OCI-LY1 (cell line): ENCODE measurements around the gene ANKRD10.

ENCODE experiments used
- H2AFZ ChIP-seq: fragments of 200-600 bp; sonication (generic), shearing (Covaris generic); 2 replicates; pipeline ENCODE4 v1.6.0; 2014; ENCODE audit warnings: antibody characterized with exemption, mild to moderate bottlenecking, low read length
- H3F3A ChIP-seq: fragments of 200-600 bp; sonication (generic), shearing (Covaris generic); 2 replicates; pipeline ENCODE4 v1.6.0; 2014; ENCODE audit warnings: mild to moderate bottlenecking, antibody characterized with exemption, low read length, moderate library complexity; ENCODE audit not compliant: insufficient read depth
- H3K27ac ChIP-seq: fragments of 200-600 bp; sonication (generic); 2 replicates; pipeline ENCODE4 v1.5.1; 2014; ENCODE audit warnings: low read length, mixed run types, mild to moderate bottlenecking, low read depth; ENCODE audit not compliant: poor library complexity, severe bottlenecking
- H3K27me3 ChIP-seq: fragments of 200-600 bp; sonication (generic); 2 replicates; pipeline ENCODE4 v1.6.0; 2014; ENCODE audit warnings: antibody characterized with exemption, mild to moderate bottlenecking, low read length, moderate library complexity; ENCODE audit not compliant: insufficient read depth
- H3K36me3 ChIP-seq: fragments of 200-600 bp; sonication (generic); 2 replicates; pipeline ENCODE4 v1.6.1; 2014; ENCODE audit warnings: mild to moderate bottlenecking, antibody characterized with exemption, low read length, moderate library complexity, mixed read lengths; ENCODE audit not compliant: insufficient read depth
- H3K4me1 ChIP-seq: fragments of 200-600 bp; sonication (generic); 2 replicates; pipeline ENCODE4 v1.5.1; 2014; ENCODE audit warnings: mild to moderate bottlenecking, low read length, moderate library complexity; ENCODE audit not compliant: insufficient read depth, severe bottlenecking
- H3K4me2 ChIP-seq: fragments of 200-600 bp; sonication (generic), shearing (Covaris generic); 2 replicates; pipeline ENCODE4 v1.6.1; 2014; ENCODE audit warnings: low read length
- H3K4me3 ChIP-seq: fragments of 200-600 bp; sonication (generic); 2 replicates; pipeline ENCODE4 v1.5.1; 2014; ENCODE audit warnings: low read length, low read depth, mild to moderate bottlenecking, mixed read lengths; ENCODE audit not compliant: poor library complexity, severe bottlenecking
- H3K79me2 ChIP-seq: fragments of 200-600 bp; shearing (Covaris generic); 2 replicates; pipeline ENCODE4 v1.6.1; 2016; ENCODE audit warnings: mixed run types, low read length, mixed read lengths; ENCODE audit not compliant: insufficient read depth
- H3K9ac ChIP-seq: fragments of 200-600 bp; sonication (generic), shearing (Covaris generic); 2 replicates; pipeline ENCODE4 v1.6.1; 2014; ENCODE audit warnings: mild to moderate bottlenecking, low read length, mixed read lengths
- H3K9me2 ChIP-seq: fragments of 200-600 bp; sonication (generic), shearing (Covaris generic); 2 replicates; pipeline ENCODE4 v1.6.1; 2014; ENCODE audit warnings: low read depth, mild to moderate bottlenecking, low read length, mixed read lengths
- H3K9me3 ChIP-seq: fragments of 200-600 bp; shearing (Covaris generic); 2 replicates; pipeline ENCODE4 v1.6.1; 2014; ENCODE audit warnings: low read length, mixed read lengths
- H4K20me1 ChIP-seq: fragments of 200-600 bp; sonication (generic), shearing (Covaris generic); 2 replicates; pipeline ENCODE4 v1.6.0; 2016; ENCODE audit warnings: mild to moderate bottlenecking, low read length; ENCODE audit not compliant: insufficient read depth
- EZH2 ChIP-seq: fragments of 200-600 bp; sonication (generic), shearing (Covaris generic); IDR thresholded peaks from 2 replicates; pipeline ENCODE4 v1.8.0; 2017; ENCODE audit warnings: borderline replicate concordance, mixed run types, mild to moderate bottlenecking, antibody characterized with exemption, low read length, moderate library complexity, mixed read lengths
- TF ChIP-seq, protein P1 (sequence below): fragments of 200-600 bp; sonication (generic), shearing (Covaris generic); IDR thresholded peaks from 2 replicates; pipeline ENCODE4 v1.5.1; 2017; ENCODE audit warnings: mild to moderate bottlenecking, antibody characterized with exemption, low read length, moderate library complexity, mixed read lengths

Gene ANKRD10

DNA sequence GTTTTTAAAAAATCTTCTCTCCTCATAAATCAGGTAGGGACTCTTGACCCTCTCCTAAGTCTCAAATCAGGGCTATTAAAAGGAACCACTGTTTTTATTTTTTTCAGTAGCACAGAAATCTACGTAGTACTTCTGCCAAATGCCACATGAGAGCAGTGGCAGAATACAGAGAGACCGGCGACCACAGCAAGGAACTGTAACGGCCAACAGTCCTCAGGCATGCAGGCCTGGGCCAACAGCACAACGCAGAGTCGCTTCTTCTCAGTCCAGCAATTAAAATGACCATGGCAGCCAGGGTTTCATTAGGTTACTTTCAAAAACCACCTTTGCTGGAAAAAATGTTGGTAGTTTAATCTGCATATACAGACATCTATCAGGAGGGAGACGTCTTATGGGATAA lies 34.2 kb downstream of the ANKRD10 start:
- no peak overlapping the region for H3K4me3 ChIP-seq
- no peak overlapping the region for H3K27ac ChIP-seq
- no peaks in the 10 kb centered on the region for H3K9me2 ChIP-seq
- no peaks in the 10 kb centered on the region for H3K36me3 ChIP-seq
- H3K4me2 ChIP-seq: no peak overlapping the region
- no peak for TF ChIP-seq EZH2
- TF ChIP-seq, protein P1, sequence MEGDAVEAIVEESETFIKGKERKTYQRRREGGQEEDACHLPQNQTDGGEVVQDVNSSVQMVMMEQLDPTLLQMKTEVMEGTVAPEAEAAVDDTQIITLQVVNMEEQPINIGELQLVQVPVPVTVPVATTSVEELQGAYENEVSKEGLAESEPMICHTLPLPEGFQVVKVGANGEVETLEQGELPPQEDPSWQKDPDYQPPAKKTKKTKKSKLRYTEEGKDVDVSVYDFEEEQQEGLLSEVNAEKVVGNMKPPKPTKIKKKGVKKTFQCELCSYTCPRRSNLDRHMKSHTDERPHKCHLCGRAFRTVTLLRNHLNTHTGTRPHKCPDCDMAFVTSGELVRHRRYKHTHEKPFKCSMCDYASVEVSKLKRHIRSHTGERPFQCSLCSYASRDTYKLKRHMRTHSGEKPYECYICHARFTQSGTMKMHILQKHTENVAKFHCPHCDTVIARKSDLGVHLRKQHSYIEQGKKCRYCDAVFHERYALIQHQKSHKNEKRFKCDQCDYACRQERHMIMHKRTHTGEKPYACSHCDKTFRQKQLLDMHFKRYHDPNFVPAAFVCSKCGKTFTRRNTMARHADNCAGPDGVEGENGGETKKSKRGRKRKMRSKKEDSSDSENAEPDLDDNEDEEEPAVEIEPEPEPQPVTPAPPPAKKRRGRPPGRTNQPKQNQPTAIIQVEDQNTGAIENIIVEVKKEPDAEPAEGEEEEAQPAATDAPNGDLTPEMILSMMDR: no peak
- H4K20me1 ChIP-seq: no peaks in the 10 kb centered on the region
- no peaks in the 10 kb centered on the region for H3F3A ChIP-seq
- H3K9me3 ChIP-seq: no peaks in the 10 kb centered on the region
- H2AFZ ChIP-seq: no peak overlapping the region
- H3K27me3 ChIP-seq: no peaks in the 10 kb centered on the region
- H3K4me1 ChIP-seq: no peaks in the 10 kb centered on the region
- no peaks in the 10 kb centered on the region for H3K79me2 ChIP-seq
- H3K9ac ChIP-seq: no peak overlapping the region

DNA sequence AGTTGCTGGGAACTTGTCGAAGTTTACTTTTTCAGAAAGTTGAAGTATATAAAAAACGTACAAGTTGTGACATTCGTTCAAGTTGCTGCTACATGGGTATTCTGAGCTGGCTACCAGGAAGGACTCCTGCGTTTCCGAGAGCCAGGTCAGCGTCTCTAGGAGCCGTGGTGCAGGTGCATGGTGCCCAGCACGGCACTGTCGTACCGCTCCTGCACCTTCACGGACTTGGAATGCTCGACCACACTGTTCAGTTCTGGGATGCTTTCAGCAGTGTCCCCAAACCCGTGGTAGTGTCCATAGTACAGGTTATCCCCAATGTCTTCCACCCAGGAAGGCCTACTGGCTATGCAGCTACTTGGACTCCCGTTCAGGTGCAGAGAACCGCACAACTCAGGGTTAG lies 35.4 kb downstream of the ANKRD10 start:
- Histone ChIP-seq H3F3A (no peaks in the 10 kb centered on the region), H3K4me3 (no peak overlapping the region), H2AFZ (no peak overlapping the region), H3K36me3 (no peaks in the 10 kb centered on the region), H3K4me1 (no peaks in the 10 kb centered on the region), H3K9me3 (no peaks in the 10 kb centered on the region), H3K9ac (no peak overlapping the region), H3K9me2 (no peaks in the 10 kb centered on the region), H3K27me3 (no peaks in the 10 kb centered on the region), H4K20me1 (no peaks in the 10 kb centered on the region), H3K27ac (no peak overlapping the region), H3K4me2 (no peak overlapping the region), H3K79me2 (no peaks in the 10 kb centered on the region)
- TF ChIP-seq, protein P1: no peak
- TF ChIP-seq EZH2: no peak

DNA sequence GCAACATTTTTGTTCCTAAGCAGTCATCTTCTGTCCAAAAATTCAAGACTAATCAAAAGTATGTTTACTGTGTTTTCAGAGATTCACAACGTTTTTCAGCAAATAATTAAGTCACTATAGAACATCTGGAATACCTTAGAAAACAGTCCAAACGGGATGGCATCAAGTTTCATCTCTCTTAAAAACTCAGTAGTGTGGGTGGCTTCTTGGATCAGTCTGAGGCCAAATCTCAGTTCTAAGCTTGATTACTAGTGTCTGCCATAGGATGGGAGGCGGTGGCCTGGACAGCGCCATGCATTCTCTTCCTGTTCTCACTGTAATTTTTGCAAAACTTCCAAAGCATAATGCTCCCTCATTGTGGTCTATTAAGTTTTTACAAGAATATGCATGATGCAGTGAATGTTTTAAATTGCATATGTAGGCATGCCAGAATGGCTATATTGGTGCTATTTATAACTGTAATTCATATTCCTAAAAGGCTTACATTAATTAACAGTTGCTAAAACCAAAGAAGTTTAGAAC lies 37.1 kb downstream of the ANKRD10 start:
- Histone ChIP-seq H3K4me3 (no peak overlapping the region), H3K9me3 (no peaks in the 10 kb centered on the region), H3K9ac (no peak overlapping the region), H3K4me1 (no peaks in the 10 kb centered on the region), H3F3A (no peaks in the 10 kb centered on the region), H3K27me3 (no peaks in the 10 kb centered on the region), H4K20me1 (no peaks in the 10 kb centered on the region), H3K36me3 (no peaks in the 10 kb centered on the region), H3K79me2 (no peaks in the 10 kb centered on the region), H3K27ac (no peak overlapping the region), H2AFZ (no peak overlapping the region), H3K4me2 (no peak overlapping the region), H3K9me2 (no peaks in the 10 kb centered on the region)
- no peak for TF ChIP-seq EZH2
- TF ChIP-seq, protein P1: no peak
